Common myeloid progenitor, CD34-positive (primary cell): ENCODE results near the gene MYBPHL.

Experiments used
- CTCF ChIA-PET: fragments of 350-600 bp; sonication (Branson Sonifier 250); formaldehyde crosslinking; loops from one replicate; lab custom pipeline; 2021; ENCODE audit warnings: antibody characterized with exemption; lab: Charles Lee
- POLR2A ChIA-PET: fragments of 350-600 bp; sonication (Branson Sonifier 250); formaldehyde crosslinking; loops from one replicate; lab custom pipeline; 2021; ENCODE audit warnings: antibody characterized with exemption; lab: Charles Lee
- DNase-seq, 3 donors: peaks; one replicate each; pipeline versions ENCODE4 v3.0.0 to v3.0.0-alpha.2; 2013
- H3K27ac ChIP-seq, 2 experiments: 1 replicate in 1 of 2; 2 replicates in 1 of 2; pipeline ENCODE4 v1.7.0; 2013; ENCODE audit warnings: inconsistent platforms in 2 of 2, low read length in 2 of 2, mild to moderate bottlenecking in 2 of 2, low read depth in 1 of 2, moderate library complexity in 1 of 2; ENCODE audit not compliant: severe bottlenecking in 2 of 2, insufficient read depth in 1 of 2, poor library complexity in 1 of 2
- H3K27me3 ChIP-seq, 5 experiments: replicated peaks in 2 of 5; 1 replicate in 3 of 5; 2 replicates in 2 of 5; pipeline versions ENCODE4 v1.6.1 to v1.7.0; 2013; ENCODE audit warnings: low read length in 4 of 5, mild to moderate bottlenecking in 2 of 5, moderate library complexity in 2 of 5, inconsistent platforms in 1 of 5; ENCODE audit not compliant: insufficient read depth in 5 of 5, control insufficient read depth in 4 of 5
- H3K36me3 ChIP-seq, 4 experiments: 1 replicate in 2 of 4; 2 replicates in 2 of 4; pipeline versions ENCODE4 v1.6.1 to v1.7.0; 2013; ENCODE audit warnings: low read length in 3 of 4, control low read depth in 1 of 4, mild to moderate bottlenecking in 1 of 4; ENCODE audit not compliant: control insufficient read depth in 4 of 4, insufficient read depth in 4 of 4
- H3K4me1 ChIP-seq, 4 experiments: 1 replicate in 3 of 4; 2 replicates in 1 of 4; pipeline versions ENCODE4 v1.6.1 to v1.7.1; 2013; ENCODE audit warnings: low read length in 3 of 4, mild to moderate bottlenecking in 3 of 4, control low read depth in 1 of 4, inconsistent platforms in 1 of 4, moderate library complexity in 1 of 4; ENCODE audit not compliant: control insufficient read depth in 4 of 4, insufficient read depth in 4 of 4; ENCODE audit errors: control extremely low read depth in 1 of 4
- H3K4me3 ChIP-seq, 7 experiments: 1 replicate in 4 of 7; 2 replicates in 3 of 7; pipeline versions ENCODE4 v1.5.1 to v1.7.0; 2013; ENCODE audit warnings: mild to moderate bottlenecking in 7 of 7, low read length in 6 of 7, moderate library complexity in 6 of 7, inconsistent platforms in 2 of 7, low read depth in 2 of 7, control low read depth in 1 of 7; ENCODE audit not compliant: insufficient read depth in 4 of 7, control insufficient read depth in 1 of 7; ENCODE audit errors: extremely low read depth in 1 of 7
- H3K9me3 ChIP-seq, 5 experiments: 1 replicate in 4 of 5; 2 replicates in 1 of 5; pipeline versions ENCODE4 v1.6.1 to v1.7.1; 2013; ENCODE audit warnings: low read length in 4 of 5, mild to moderate bottlenecking in 2 of 5, inconsistent platforms in 1 of 5, low read depth in 1 of 5, moderate library complexity in 1 of 5; ENCODE audit not compliant: control insufficient read depth in 4 of 5, insufficient read depth in 2 of 5; ENCODE audit errors: control extremely low read depth in 1 of 5
- WGBS: methylation state at CpG from one replicate; pipeline ENCODE4 v1.1.5; 2013; ENCODE audit not compliant: insufficient coverage; 5-methylcytosine and 5-hydroxymethylcytosine counted together

Gene MYBPHL

GRCh38 chr1:109274533-109275476 lies 32.0 kb downstream of the MYBPHL start:
- POLR2A ChIA-PET: no interaction called here
- H3K27ac ChIP-seq: no peak overlapping the region
- no peaks in the 10 kb centered on the region for H3K9me3 ChIP-seq
- peaks cover 0 to 5% (median 0%) of the 10 kb centered on the region in 5 experiments for H3K27me3 ChIP-seq
- 91% methylated on average over 8 of the region's 24 CpGs for WGBS
- peaks cover 0 to 9% (median 1%) of the 10 kb centered on the region in 4 experiments for H3K36me3 ChIP-seq
- no peak overlapping the region for H3K4me3 ChIP-seq
- DNase-seq: no peak
- peaks cover 0 to 34% (median 9%) of the 10 kb centered on the region in 4 experiments for H3K4me1 ChIP-seq
- CTCF ChIA-PET: interaction anchor here (3.5 to 8.8 kb wide), 2 partner anchors 124 to 258 kb away, joined by 16 to 181 read pairs; partner anchors contain the start of gene SORT1

DNA sequence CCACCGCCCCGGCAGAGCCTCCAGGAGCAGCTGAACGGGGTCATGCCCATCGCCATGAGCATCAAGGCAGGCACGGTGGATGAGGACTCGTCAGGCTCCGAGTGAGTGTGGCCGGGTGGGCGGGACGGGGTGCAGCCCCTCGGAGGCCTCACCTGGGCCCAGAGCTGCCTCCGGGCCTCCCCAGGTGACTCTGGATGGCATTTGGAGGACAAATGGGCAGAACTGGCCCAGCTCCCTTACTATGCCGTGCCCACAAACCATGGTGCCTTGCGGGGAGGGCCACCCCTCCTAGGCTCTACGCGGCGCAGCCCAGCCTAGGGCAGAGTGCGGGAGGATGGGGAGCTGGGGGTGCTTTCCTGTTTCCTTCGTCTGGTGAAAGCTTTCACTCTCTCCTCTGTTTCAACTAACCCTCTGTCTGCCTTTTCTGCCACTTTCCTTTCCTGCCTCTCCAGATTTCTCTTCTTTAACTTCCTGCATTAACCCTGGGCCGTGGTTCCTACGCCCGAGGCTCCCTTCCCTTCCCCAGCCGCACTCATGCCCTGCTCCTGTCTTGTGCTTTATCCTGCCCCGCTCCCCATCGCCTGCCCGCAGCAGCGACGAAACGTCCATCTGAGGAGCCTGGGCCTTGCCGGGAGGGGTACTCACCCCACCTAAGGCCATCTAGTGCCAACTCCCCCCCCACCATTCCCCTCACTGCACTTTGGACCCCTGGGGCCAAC lies 33.1 kb downstream of the MYBPHL start:
- Histone ChIP-seq H3K4me3 (peak overlapping the region in 3 of 7 experiments; percentile 6 to 40 (median 37)), H3K4me1 (peaks cover 0 to 32% (median 9%) of the 10 kb centered on the region in 4 experiments), H3K9me3 (no peaks in the 10 kb centered on the region), H3K27me3 (peaks cover 0 to 5% (median 0%) of the 10 kb centered on the region in 5 experiments), H3K36me3 (peaks cover 0 to 5% (median 0%) of the 10 kb centered on the region in 4 experiments), H3K27ac (no peak overlapping the region)
- ChIA-PET POLR2A (no interaction called here), CTCF (interaction anchor here (0.9 to 2.4 kb wide), 2 partner anchors 10 to 124 kb away, joined by 3 to 10 read pairs; partner anchors contain the start of gene SORT1)
- WGBS: 56% methylated on average over 19 of the region's 30 CpGs
- DNase-seq: no peak

- Histone ChIP-seq H3K27ac (no peak overlapping the region), H3K9me3 (no peaks in the 10 kb centered on the region), H3K4me1 (peaks cover 0 to 32% (median 9%) of the 10 kb centered on the region in 4 experiments), H3K27me3 (peaks cover 0 to 5% (median 0%) of the 10 kb centered on the region in 5 experiments), H3K36me3 (no peaks in the 10 kb centered on the region), H3K4me3 (no peak overlapping the region)
- ChIA-PET POLR2A (no interaction called here), CTCF (interaction anchor here (0.9 to 2.4 kb wide), 2 partner anchors 9 to 125 kb away, joined by 3 to 10 read pairs; partner anchors contain the start of gene SORT1)
- WGBS: 89% methylated on average over 11 of the region's 16 CpGs
- DNase-seq: no peak
These were observed 33.8 kb downstream of the MYBPHL start for GRCh38 chr1:109272831-109273547.

GRCh38 chr1:109272021-109272799 lies 34.6 kb downstream of the MYBPHL start:
- H3K4me1 ChIP-seq: peaks cover 0 to 25% (median 9%) of the 10 kb centered on the region in 4 experiments
- ChIA-PET POLR2A (no interaction called here), CTCF (interaction anchor here (1.0 to 2.4 kb wide), 3 partner anchors 8 to 260 kb away, joined by 3 to 10 read pairs (median 3); no protein-coding TSS in a partner anchor)
- peaks cover 0 to 8% (median 0%) of the 10 kb centered on the region in 5 experiments for H3K27me3 ChIP-seq
- WGBS: 99% methylated on average over 11 of the region's 13 CpGs
- no peaks in the 10 kb centered on the region for H3K36me3 ChIP-seq
- H3K9me3 ChIP-seq: no peaks in the 10 kb centered on the region
- no peak for DNase-seq
- no peak overlapping the region for H3K27ac ChIP-seq
- H3K4me3 ChIP-seq: no peak overlapping the region

- CTCF ChIA-PET: interaction anchor here (0.6 to 1.0 kb wide), 3 partner anchors 9 to 261 kb away, joined by 3 read pairs; no protein-coding TSS in a partner anchor
- Histone ChIP-seq H3K27ac (no peak overlapping the region), H3K4me1 (peaks cover 0 to 25% (median 9%) of the 10 kb centered on the region in 4 experiments), H3K27me3 (peaks cover 0 to 8% (median 0%) of the 10 kb centered on the region in 5 experiments), H3K9me3 (no peaks in the 10 kb centered on the region), H3K36me3 (no peaks in the 10 kb centered on the region), H3K4me3 (no peak overlapping the region)
- 100% methylated on average over 2 of the region's 6 CpGs for WGBS
- POLR2A ChIA-PET: no interaction called here
- no peak for DNase-seq
These were observed 35.4 kb downstream of the MYBPHL start for GRCh38 chr1:109271458-109271857.
